Smooth muscle cell of the pulmonary artery (primary cell): ENCODE results near the gene SLC16A10. TPM values are rescaled to one million over a fixed set of nuclear protein-coding genes. Genes with fewer than 3 reads are reported as not detected.

Source experiments
- total RNA-seq: library from RNA; depleted of rRNA; stranded (reverse); fragments of >200 nt; gene quantifications from 2 replicates; pipeline ENCODE4 v1.2.3, GENCODE V29; 2014

The SLC16A10 gene, protein sequence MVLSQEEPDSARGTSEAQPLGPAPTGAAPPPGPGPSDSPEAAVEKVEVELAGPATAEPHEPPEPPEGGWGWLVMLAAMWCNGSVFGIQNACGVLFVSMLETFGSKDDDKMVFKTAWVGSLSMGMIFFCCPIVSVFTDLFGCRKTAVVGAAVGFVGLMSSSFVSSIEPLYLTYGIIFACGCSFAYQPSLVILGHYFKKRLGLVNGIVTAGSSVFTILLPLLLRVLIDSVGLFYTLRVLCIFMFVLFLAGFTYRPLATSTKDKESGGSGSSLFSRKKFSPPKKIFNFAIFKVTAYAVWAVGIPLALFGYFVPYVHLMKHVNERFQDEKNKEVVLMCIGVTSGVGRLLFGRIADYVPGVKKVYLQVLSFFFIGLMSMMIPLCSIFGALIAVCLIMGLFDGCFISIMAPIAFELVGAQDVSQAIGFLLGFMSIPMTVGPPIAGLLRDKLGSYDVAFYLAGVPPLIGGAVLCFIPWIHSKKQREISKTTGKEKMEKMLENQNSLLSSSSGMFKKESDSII
- not detected in 2 replicates for total RNA-seq

DNA sequence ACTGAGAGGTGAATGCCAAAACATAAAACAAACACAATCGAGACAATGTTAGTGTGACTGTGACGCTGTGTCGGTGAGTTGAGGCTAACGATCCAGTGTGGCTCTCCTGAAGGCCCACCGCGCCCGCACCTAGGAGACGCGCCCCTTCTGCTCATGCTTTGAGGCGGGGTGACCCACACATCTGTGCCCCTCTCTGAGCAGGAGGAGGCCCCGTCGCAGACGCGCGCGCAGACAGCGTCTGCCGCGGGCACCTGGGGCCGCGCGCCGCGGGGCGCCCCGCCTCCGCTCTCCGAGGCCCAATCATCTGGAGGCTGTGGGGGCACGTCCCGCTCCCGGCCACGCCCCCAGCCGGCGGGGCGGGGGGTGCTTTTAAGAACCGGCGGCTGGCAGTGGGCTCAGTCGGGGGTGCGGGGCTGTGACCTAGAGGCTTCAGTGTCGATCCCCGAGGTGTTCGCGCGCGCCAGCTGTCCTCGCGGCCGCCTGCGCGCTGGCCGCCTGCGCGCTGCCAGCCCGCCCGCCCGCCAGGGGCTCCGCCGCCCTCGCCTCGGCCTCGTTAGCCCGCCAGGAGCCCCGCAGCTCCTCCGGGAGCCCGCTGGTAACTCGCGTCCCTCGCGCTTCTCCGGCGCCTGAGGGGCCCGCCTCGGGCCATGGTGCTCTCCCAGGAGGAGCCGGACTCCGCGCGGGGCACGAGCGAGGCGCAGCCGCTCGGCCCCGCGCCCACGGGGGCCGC is at the start of gene SLC16A10:
SLC16A10 (plus strand) TSS at position 398 of the 730 bp plus-strand sequence; CDS start at position 648, 250 bp downstream.

Other genes with a start within 250 kb of the SLC16A10 start
- gene AMD1, start 212.7 kb upstream of the SLC16A10 start, total RNA-seq: 28.5 and 39.8 TPM in 2 replicates
- gene GTF3C6, start 128.8 kb upstream of the SLC16A10 start, total RNA-seq: 24.1 and 34.9 TPM in 2 replicates
- 17.3 and 20.1 TPM in 2 replicates for gene RPF2, start 105.5 kb upstream of the SLC16A10 start, total RNA-seq